GM18502 (cell line): ENCODE measurements around the gene ALKBH6.

ENCODE experiments used
- ATAC-seq: cut with Tn5 transposase; IDR thresholded peaks from one replicate; pipeline ENCODE4 v1.9.1; 2021; ENCODE audit warnings: mild to moderate bottlenecking; ENCODE audit not compliant: unreplicated experiment, poor library complexity

The ALKBH6 gene

DNA sequence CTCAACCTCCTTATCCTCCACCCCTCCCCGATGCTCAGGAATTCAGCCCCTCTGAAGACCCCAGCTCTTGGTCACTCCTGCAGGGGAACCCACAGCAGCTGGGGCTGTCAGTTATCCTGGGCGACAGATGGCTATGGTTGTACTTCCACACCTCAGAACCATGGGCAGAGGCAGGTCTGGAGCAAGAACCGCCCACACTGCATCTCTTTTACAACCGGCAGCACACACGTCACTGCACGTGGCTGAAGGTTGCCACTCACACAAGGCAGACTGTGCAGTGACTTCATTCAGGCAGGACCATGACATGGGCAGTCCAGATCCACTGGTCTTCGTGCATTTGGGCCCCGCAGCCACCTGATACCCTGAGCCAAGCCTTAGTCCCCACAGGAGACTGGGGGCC, 40.5 kb downstream of the ALKBH6 start:
- ATAC-seq = no peak

- no peak for ATAC-seq
These were observed 47.2 kb downstream of the ALKBH6 start for GRCh38 chr19:35966771-35967170.

- ATAC-seq = no peak
These were observed 50.5 kb downstream of the ALKBH6 start for GRCh38 chr19:35963514-35963913.

DNA sequence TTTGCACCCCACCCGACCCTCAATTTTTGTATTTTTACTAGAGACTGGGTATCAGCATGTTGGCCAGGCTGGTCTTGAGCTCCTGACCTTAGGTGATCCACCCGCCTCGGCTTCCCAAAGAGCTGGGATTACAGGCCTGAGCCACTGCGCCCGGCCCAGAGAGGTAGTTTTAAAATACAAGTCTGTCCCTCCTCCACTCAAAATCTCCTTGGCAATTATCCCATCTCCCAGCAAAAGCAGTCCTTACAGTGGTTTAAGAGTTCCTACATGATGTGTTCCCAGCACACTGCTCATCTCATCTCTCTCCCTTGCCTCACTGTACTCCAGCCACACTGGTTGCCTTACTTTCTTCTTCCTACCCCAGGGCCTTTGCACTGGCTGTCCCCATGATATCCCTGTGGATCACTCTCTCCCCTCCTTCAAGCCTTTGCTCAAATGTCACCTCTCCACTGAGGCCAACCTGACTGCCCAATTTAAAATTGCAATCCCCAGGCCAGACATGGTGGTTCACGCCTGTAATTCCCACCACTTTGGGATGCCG, 53.5 kb downstream of the ALKBH6 start:
- ATAC-seq = no peak

DNA sequence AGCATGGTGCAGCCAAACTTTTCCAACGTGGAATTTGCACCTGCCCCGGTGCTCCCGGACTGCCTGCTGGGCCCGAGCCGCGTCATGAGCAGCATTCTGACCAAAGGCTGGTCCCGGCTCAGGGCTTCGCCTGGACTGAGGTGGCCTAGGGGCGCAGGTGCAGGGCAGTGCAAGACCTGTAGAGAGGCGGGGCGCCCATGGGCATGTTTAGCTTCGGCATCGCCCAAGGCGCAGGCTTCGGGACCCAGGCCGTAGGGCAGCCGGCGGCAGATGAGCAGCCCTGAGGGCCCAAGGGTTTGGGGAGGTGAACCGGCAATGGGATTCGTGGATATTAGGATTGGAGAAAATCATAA, 54.1 kb downstream of the ALKBH6 start:
- no peak for ATAC-seq
